H1 (cell line): Measurements from ENCODE around the gene KRT1.

Source experiments
- CHD2 ChIP-seq: IDR thresholded peaks from 2 replicates; pipeline ENCODE4 v1.6.1; 2012; ENCODE audit warnings: low read length, improper control_type of control experiment
- CTCF ChIP-seq, 3 experiments: IDR thresholded peaks; 1 replicate in 2 of 3; 2 replicates in 1 of 3; pipeline versions ENCODE4 v1.5.1 to v1.6.1; 2011; ENCODE audit warnings: low read length in 3 of 3, mild to moderate bottlenecking in 3 of 3, inconsistent platforms in 2 of 3, low read depth in 1 of 3, moderate library complexity in 1 of 3; ENCODE audit not compliant: insufficient read depth in 1 of 3; ENCODE audit errors: control extremely low read depth in 1 of 3
- EP300 ChIP-seq, 2 experiments: IDR thresholded peaks; 1 replicate in 1 of 2; 2 replicates in 1 of 2; pipeline ENCODE4 v1.6.1; 2011 to 2012; ENCODE audit warnings: low read depth in 2 of 2, low read length in 2 of 2, mild to moderate bottlenecking in 2 of 2, borderline replicate concordance in 1 of 2, inconsistent platforms in 1 of 2, moderate library complexity in 1 of 2
- EZH2 ChIP-seq: fragments of 200-600 bp; sonication (generic); IDR thresholded peaks from 2 replicates; pipeline ENCODE4 v1.7.1; 2012; ENCODE audit warnings: low read depth, mild to moderate bottlenecking, moderate library complexity, low read length, inconsistent platforms; ENCODE audit not compliant: severe bottlenecking
- GABPA ChIP-seq: IDR thresholded peaks from 2 replicates; pipeline ENCODE4 v1.6.1; 2011; ENCODE audit warnings: mild to moderate bottlenecking, low read length, moderate library complexity, borderline replicate concordance; ENCODE audit not compliant: insufficient read depth
- JUND ChIP-seq: IDR thresholded peaks from 2 replicates; pipeline ENCODE4 v1.6.1; 2011; ENCODE audit warnings: mild to moderate bottlenecking, improper control_type of control experiment, low read length
- POLR2AphosphoS5 ChIP-seq: IDR thresholded peaks from 2 replicates; pipeline ENCODE4 v1.6.1; 2011; ENCODE audit warnings: low read depth, low read length
- TBP ChIP-seq: IDR thresholded peaks from 2 replicates; pipeline ENCODE4 v1.6.1; 2011; ENCODE audit warnings: low read depth, low read length, improper control_type of control experiment
- ZNF274 ChIP-seq: IDR thresholded peaks from 2 replicates; pipeline ENCODE4 v1.7.0; 2012; ENCODE audit warnings: low read length, borderline replicate concordance; ENCODE audit errors: extremely low read depth

GRCh38 chr12:52662093-52662917 is 17.9 kb downstream of the KRT1 start:
- TF ChIP-seq TBP, result no peak
- TF ChIP-seq EZH2, result no peak
- TF ChIP-seq GABPA, result no peak
- TF ChIP-seq CTCF (IDR thresholded peaks at IDR 0.05; ENCODE audit: control extremely low read depth in 1 of 3, insufficient read depth in 1 of 3, low read depth in 1 of 3, low read length in 3 of 3), result no peak
- no peak for TF ChIP-seq POLR2AphosphoS5
- TF ChIP-seq ZNF274, result no peak
- TF ChIP-seq CHD2, result no peak
- TF ChIP-seq JUND, result no peak
- TF ChIP-seq EP300 (IDR thresholded peaks at IDR 0.05; ENCODE audit: borderline replicate concordance in 1 of 2, low read depth in 2 of 2, low read length in 2 of 2), result no peak
